Keratinocyte (primary cell): Measurements from ENCODE around the gene EPHB4. TPM values are rescaled to one million over a fixed set of nuclear protein-coding genes. Genes with fewer than 3 reads are reported as not detected.
"Not testable (repeated sequence)": the region's sequence is repeated elsewhere in the genome, so short reads cannot be mapped to it uniquely, and the experiment has no call there.

ENCODE experiments used
- DNase-seq: peaks from one replicate; pipeline ENCODE4 v3.0.0-alpha.2; 2011; ENCODE audit warnings: low read depth, missing footprints, low spot score
- FAIRE-seq: peaks from 2 replicates; lab custom pipeline; 2011; peaks lifted over from hg19 to GRCh38; lab: Jason Lieb, UNC
- H2AFZ ChIP-seq: 2 replicates; pipeline ENCODE4 v1.6.0; 2012; ENCODE audit warnings: low read length, control low read depth, inconsistent platforms; ENCODE audit not compliant: control insufficient read depth
- H3K27ac ChIP-seq: 2 replicates; pipeline ENCODE4 v1.5.1; 2011; ENCODE audit warnings: low read length; ENCODE audit not compliant: control insufficient read depth, insufficient read depth
- H3K27me3 ChIP-seq: 3 replicates; pipeline ENCODE4 v1.6.0; 2011; ENCODE audit warnings: low read length; ENCODE audit not compliant: control insufficient read depth, insufficient read depth; ENCODE audit errors: extremely low read depth
- H3K36me3 ChIP-seq, 2 experiments: 2 replicates in 1 of 2; 3 replicates in 1 of 2; pipeline ENCODE4 v1.5.1; 2011; ENCODE audit warnings: low read length in 2 of 2, mild to moderate bottlenecking in 1 of 2; ENCODE audit not compliant: control insufficient read depth in 2 of 2, insufficient read depth in 2 of 2; ENCODE audit errors: extremely low read depth in 1 of 2
- H3K4me1 ChIP-seq: 3 replicates; pipeline ENCODE4 v1.5.1; 2011; ENCODE audit warnings: low read length; ENCODE audit not compliant: control insufficient read depth, insufficient read depth; ENCODE audit errors: extremely low read depth
- H3K4me2 ChIP-seq: 3 replicates; pipeline ENCODE4 v1.6.0; 2011; ENCODE audit warnings: low read depth, low read length; ENCODE audit not compliant: control insufficient read depth, insufficient read depth; ENCODE audit errors: extremely low read depth
- H3K4me3 ChIP-seq, 3 experiments: fragments of 200-600 bp in 1 of 3; sonication (generic) in 1 of 3; 2 replicates in 2 of 3; 3 replicates in 1 of 3; pipeline ENCODE4 v1.5.1; 2011 to 2016; ENCODE audit warnings: low read length in 3 of 3, mild to moderate bottlenecking in 3 of 3, control low read depth in 2 of 3, inconsistent platforms in 1 of 3, low read depth in 1 of 3, mixed read lengths in 1 of 3, mixed run types in 1 of 3, moderate library complexity in 1 of 3; ENCODE audit not compliant: control insufficient read depth in 2 of 3, insufficient read depth in 2 of 3; ENCODE audit errors: extremely low read depth in 1 of 3
- H3K79me2 ChIP-seq: 2 replicates; pipeline ENCODE4 v1.6.0; 2012; ENCODE audit warnings: low read length; ENCODE audit not compliant: control insufficient read depth, insufficient read depth
- H3K9ac ChIP-seq: 3 replicates; pipeline ENCODE4 v1.6.0; 2011; ENCODE audit warnings: low read length; ENCODE audit not compliant: control insufficient read depth, insufficient read depth; ENCODE audit errors: extremely low read depth
- H3K9me1 ChIP-seq: 3 replicates; pipeline ENCODE4 v1.6.0; 2011; ENCODE audit warnings: low read length; ENCODE audit not compliant: control insufficient read depth, insufficient read depth; ENCODE audit errors: extremely low read depth
- H3K9me3 ChIP-seq: 2 replicates; pipeline ENCODE4 v1.5.1; 2012; ENCODE audit warnings: low read depth, low read length; ENCODE audit not compliant: control insufficient read depth
- H4K20me1 ChIP-seq: 3 replicates; pipeline ENCODE4 v1.6.0; 2011; ENCODE audit warnings: low read length; ENCODE audit not compliant: control insufficient read depth, insufficient read depth; ENCODE audit errors: extremely low read depth
- EZH2 ChIP-seq: IDR thresholded peaks from one replicate; pipeline ENCODE4 v1.6.1; 2012; ENCODE audit warnings: inconsistent platforms, mild to moderate bottlenecking, low read length, moderate library complexity
- dilution Hi-C: fragments of 300-500 bp; cut with MboI; formaldehyde crosslinking; loops from one replicate; pipeline ENCODE4 v1.7.0; 2020; ENCODE audit warnings: low sequenced_read_pairs; ENCODE audit not compliant: extremely low pct_ligation_motif_present
- polyA plus RNA-seq, 5 experiments: library from polyadenylated mRNA; depleted of rRNA in 3 of 5; stranded (reverse) in 3 of 5; stranded (forward) in 1 of 5; unstranded in 1 of 5; fragments of >200 nt; gene quantifications; 1 replicate in 1 of 5; 2 replicates in 3 of 5; 3 replicates in 1 of 5; pipeline versions ENCODE4 v1.2.1 to v1.2.3, GENCODE V29; 2011 to 2012; ENCODE audit warnings: missing spikeins in 2 of 5, low read depth in 1 of 5, low replicate concordance in 1 of 5
- TF ChIP-seq, protein P1 (sequence below), 3 experiments: IDR thresholded peaks in 1 of 3; conservative IDR thresholded peaks in 1 of 3; optimal IDR thresholded peaks in 1 of 3; 2 replicates in 2 of 3; 3 replicates in 1 of 3; pipeline versions ENCODE3 to v1.5.1; 2011; ENCODE audit warnings: low read length in 3 of 3, mild to moderate bottlenecking in 3 of 3, moderate library complexity in 2 of 3, control low read depth in 1 of 3, inconsistent platforms in 1 of 3; ENCODE audit not compliant: insufficient read depth in 2 of 3; ENCODE audit errors: extremely low read depth in 1 of 3

Gene EPHB4
- polyA plus RNA-seq, 1 donor (not counting 4 experiments of a cell fraction or from before 2014, with no cell fraction given), result 61.4 TPM

- Histone ChIP-seq H3K4me2 (no peak overlapping the region), H3K9me3 (no peaks in the 10 kb centered on the region), H3K27ac (no peak overlapping the region), H3K4me3 (no peak overlapping the region), H3K36me3 (peaks cover 38 to 54% of the 10 kb centered on the region in 2 experiments), H4K20me1 (no peaks in the 10 kb centered on the region), H3K27me3 (no peaks in the 10 kb centered on the region), H2AFZ (no peak overlapping the region), H3K79me2 (peaks cover 2% of the 10 kb centered on the region), H3K4me1 (peaks cover 6% of the 10 kb centered on the region), H3K9ac (no peak overlapping the region), H3K9me1 (no peaks in the 10 kb centered on the region)
- TF ChIP-seq, protein P1, sequence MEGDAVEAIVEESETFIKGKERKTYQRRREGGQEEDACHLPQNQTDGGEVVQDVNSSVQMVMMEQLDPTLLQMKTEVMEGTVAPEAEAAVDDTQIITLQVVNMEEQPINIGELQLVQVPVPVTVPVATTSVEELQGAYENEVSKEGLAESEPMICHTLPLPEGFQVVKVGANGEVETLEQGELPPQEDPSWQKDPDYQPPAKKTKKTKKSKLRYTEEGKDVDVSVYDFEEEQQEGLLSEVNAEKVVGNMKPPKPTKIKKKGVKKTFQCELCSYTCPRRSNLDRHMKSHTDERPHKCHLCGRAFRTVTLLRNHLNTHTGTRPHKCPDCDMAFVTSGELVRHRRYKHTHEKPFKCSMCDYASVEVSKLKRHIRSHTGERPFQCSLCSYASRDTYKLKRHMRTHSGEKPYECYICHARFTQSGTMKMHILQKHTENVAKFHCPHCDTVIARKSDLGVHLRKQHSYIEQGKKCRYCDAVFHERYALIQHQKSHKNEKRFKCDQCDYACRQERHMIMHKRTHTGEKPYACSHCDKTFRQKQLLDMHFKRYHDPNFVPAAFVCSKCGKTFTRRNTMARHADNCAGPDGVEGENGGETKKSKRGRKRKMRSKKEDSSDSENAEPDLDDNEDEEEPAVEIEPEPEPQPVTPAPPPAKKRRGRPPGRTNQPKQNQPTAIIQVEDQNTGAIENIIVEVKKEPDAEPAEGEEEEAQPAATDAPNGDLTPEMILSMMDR (optimal IDR thresholded peaks at IDR 0.05 in 1 of 3, IDR thresholded peaks at IDR 0.05 in 1 of 3, conservative IDR thresholded peaks at IDR 0.05 in 1 of 3; ENCODE audit: extremely low read depth in 1 of 3, insufficient read depth in 2 of 3, low read length in 3 of 3), result no peak
- no peak for TF ChIP-seq EZH2
- dilution Hi-C loops, result no loop called here
- FAIRE-seq (no peak), DNase-seq (no peak)
These were observed 18.9 kb downstream of the EPHB4 start for GRCh38 chr7:100808354-100808875.

- H3K4me1 ChIP-seq, result peaks cover 21% of the 10 kb centered on the region
- H3K9me3 ChIP-seq, H3K4me3 ChIP-seq, H3K27me3 ChIP-seq, H3K27ac ChIP-seq, H3K9ac ChIP-seq, H4K20me1 ChIP-seq, H3K9me1 ChIP-seq, DNase-seq, H3K79me2 ChIP-seq, dilution Hi-C loops, H3K4me2 ChIP-seq, H2AFZ ChIP-seq, FAIRE-seq: not testable (repeated sequence)
- peaks cover 30 to 48% of the 10 kb centered on the region in 2 experiments for H3K36me3 ChIP-seq
These were observed 20.4 kb downstream of the EPHB4 start for GRCh38 chr7:100806883-100807282.

DNA sequence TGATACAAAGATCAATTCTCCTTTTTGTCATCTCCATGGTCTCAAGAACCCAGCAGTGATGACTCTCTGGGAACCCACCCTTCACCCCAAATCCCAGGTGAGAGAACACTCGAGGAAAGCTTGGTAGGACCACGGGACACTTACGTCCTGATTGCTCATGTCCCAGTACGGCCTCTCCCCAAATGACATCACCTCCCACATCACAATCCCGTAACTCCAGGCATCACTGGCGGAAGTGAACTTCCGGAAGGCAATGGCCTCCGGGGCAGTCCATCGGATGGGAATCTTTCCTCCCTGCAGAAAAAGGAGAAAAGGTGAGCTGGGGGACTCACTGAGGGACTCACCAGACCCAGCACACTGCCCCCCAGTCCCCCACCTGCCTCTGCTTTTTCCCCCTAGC lies 21.0 kb downstream of the EPHB4 start:
- no peak for DNase-seq
- dilution Hi-C loops, result no loop called here
- H3K27me3 ChIP-seq, result no peaks in the 10 kb centered on the region
- FAIRE-seq, result no peak
- peaks cover under 1% of the 10 kb centered on the region for H3K79me2 ChIP-seq
- no peak overlapping the region for H3K9ac ChIP-seq
- H3K4me3 ChIP-seq, result no peak overlapping the region
- peaks cover 27% of the 10 kb centered on the region for H3K4me1 ChIP-seq
- no peaks in the 10 kb centered on the region for H3K9me1 ChIP-seq
- no peak overlapping the region for H3K4me2 ChIP-seq
- peaks cover 28 to 48% of the 10 kb centered on the region in 2 experiments for H3K36me3 ChIP-seq
- H4K20me1 ChIP-seq, result no peaks in the 10 kb centered on the region
- H2AFZ ChIP-seq, result no peak overlapping the region
- H3K9me3 ChIP-seq, result no peaks in the 10 kb centered on the region
- no peak overlapping the region for H3K27ac ChIP-seq
- TF ChIP-seq, protein P1 (optimal IDR thresholded peaks at IDR 0.05 in 1 of 3, IDR thresholded peaks at IDR 0.05 in 1 of 3, conservative IDR thresholded peaks at IDR 0.05 in 1 of 3; ENCODE audit: extremely low read depth in 1 of 3, insufficient read depth in 2 of 3, low read length in 3 of 3), result no peak
- no peak for TF ChIP-seq EZH2
